HS-27A (cell line): Measurements from ENCODE around the gene SUMO3.
"Not testable (repeated sequence)": the region's sequence is repeated elsewhere in the genome, so short reads cannot be mapped to it uniquely, and the experiment has no call there.

Source experiments
- DNase-seq: peaks from one replicate; pipeline ENCODE4 v3.0.0-alpha.2; 2012; ENCODE audit warnings: low read depth, missing footprints

SUMO3 gene

GRCh38 chr21:44846485-44847260 is 28.8 kb upstream of the SUMO3 start:
- no peak for DNase-seq

GRCh38 chr21:44846224-44846484 is 28.3 kb upstream of the SUMO3 start:
- DNase-seq: no peak

DNA sequence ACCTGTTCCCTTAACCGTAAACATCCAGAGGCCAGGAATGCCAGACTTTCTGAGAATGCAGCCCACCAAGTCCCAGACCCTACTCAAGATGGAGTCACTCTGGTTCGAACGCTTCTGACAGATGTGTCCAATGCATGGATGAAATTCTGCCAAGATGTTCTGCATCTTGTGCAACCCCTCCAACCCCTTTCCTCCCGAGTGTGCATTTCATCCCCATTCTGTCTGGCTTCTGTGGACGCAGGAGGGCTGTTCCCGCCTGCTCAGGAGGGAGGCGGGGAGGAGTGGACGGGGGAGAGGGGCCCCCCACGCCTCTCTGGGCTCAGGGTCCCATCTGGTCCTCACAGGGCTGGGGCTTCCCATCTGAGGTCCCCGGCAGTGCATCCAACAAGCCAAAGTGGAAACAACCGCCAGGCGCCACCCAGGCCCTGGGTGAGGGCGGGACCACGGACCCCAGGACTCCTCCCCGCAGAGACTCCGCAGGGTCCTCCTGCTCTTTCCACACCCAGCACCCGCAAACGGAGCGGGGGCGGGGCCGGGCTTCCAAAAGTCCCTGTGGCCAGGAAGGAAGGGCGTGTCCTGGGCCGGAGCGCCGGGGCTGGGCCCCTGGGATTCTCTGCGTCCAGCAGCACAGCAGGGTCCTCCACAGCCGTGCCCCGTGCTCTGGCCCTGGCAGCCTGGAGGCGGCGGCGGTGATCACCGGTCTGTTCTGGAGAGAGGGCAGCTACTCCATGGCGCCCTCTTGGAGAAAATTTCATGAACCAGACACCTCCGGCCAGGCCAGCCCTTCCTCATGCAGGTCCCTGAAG is 27.8 kb upstream of the SUMO3 start:
- no peak for DNase-seq

DNA sequence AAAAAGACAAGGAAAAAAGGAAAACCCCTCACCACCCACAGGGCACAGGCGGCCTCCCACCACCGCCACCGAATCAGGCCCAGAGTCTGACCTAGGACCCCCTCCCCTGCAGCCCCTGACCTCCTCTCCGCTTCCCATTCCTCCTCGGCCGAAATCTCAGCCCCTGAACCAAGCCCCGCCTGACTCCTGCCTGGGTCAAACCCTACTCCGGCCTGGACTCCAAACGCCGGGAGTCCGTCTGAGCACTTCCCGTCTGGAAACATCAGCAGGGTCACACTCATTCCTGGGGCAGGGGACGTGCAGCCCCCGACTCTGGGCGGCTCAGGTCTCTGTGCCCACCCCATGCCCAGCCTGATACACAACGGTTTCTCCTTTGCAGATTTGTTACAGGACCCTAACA is 26.4 kb upstream of the SUMO3 start:
- no peak for DNase-seq

DNA sequence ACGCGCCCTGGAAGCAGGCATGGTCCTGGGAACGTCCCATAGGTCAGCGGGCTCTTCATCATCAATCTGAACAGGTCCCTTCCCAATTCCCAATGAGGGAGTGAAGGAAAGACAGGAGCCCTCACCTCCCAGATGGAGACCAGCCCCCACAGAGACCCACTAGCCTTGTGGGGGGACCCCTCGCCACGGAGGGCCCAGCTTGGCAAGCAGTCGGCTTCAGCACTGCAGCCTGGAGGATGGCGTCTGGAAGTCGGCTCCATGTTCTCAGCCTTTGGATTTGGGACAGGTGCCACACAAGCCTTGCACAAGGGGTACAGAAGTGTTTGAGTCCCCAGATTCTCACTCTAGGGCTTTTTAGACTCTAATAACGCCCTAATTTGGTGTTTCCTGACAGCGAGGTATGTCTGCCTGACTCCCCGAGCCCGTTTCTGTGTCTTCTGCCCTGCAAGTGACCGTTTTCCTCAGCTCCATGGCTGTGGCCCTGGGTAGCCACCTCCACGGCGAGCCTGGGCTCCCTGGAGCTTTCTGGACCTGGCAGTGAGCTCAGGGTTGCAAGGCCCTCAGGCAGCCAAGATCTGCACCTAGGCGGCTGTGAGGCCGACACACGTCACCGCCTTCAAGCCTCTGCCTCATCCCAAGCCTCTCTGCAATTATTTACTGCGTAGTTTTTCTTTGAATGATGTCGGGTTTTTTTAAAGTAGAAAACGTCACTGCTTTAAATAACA is 25.0 kb upstream of the SUMO3 start:
- no peak for DNase-seq

DNA sequence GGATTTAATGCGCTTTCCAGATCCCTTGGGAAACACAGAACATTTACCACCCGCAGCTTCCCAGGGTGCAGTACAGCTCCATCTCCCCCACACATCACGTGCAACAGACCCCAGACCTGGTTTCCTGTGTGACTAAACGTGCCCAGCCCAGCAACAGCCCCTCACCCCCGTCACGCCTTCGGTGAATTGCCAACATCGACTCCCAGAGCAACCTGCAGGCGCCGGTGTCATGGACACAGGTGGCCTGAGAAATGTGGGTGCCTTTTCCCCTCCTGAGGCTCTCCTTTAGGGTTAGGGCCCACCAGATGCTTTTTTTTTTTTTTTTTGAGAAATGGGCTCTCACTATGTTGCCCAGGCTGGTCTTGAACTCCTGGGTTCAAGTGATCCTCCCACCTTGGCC is 24.2 kb upstream of the SUMO3 start:
- no peak for DNase-seq

GRCh38 chr21:44840771-44841170 is 22.9 kb upstream of the SUMO3 start:
- DNase-seq: no peak

DNA sequence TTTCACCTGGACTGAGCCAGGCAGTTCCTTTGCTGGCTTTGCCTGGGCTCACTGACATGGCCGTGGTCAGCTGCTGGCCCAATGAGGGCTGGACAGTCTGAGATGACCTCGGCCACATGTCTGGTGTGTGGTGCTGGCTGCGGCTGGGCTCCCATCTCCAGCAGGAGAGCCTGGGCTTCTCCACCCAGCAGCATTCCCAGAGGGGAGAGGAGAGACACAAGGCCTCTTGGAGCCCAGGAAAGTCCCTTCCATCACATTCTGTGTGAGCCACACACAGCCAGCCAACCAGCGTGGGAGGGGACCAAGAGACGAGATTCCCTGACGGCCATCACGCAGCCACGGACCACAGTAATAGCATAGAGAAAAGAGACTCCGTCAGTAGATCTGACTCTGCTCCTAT is 21.1 kb upstream of the SUMO3 start:
- DNase-seq: no peak

DNA sequence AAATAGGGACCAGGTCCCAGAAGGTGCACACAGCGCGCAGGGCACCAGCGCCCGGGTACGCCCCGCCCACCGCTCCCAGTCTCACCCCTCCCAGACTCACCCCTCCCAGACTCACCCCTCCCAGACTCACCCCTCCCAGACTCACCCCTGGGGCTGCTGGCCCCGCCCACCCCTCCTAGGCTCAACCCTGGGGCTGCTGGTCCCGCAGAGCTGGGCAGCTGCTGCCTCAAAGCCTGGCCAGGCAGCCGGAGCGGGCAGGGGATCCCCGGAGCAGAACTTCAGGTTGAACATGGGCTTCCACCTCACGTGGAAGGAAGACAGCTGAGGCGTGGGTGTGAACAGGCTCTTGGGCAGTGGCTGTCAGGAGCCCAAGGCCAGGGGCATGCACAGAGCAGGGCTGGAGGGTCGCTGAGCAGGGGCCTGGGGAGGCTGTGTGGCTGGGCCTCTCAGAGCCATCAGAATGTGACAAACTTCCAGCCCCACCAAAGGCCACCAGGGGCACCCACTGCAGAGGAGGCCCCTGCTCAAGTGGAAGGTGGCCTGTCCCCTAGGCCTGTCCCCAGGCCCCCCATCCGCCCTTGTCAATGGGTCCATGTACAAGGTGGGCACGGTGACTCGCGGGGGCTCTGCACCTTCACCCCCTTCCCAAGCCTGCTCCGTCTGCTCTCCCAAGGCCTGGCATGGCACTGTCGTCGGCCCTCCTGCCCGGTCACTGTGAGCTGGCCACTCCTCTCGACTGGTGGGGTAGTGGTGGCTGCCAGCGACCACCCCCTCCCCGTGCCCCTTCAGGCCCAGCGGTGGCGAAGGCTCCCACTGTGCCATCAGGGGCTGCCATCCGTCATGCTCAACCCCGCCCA is 20.4 kb upstream of the SUMO3 start:
- no peak for DNase-seq

DNA sequence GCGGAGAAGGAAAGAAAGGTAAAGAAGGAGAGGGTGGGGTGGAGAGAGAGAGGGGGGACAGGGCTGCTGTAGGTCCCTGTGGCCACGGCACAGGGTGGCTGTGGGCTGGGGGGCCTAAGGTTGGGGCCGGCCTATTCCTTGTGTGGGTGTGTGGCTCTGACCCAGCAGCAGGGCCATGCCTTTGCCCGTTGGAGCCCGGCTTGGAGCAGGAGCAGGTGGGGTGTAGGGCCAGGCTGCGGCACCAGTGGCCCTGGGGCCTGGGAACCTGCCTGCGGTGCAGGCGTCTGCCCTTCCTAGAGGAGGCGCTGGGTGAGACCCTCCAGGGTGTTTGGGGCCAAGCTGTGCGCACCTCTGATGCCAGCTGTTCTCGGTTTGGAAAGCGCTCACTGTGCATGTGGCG is 19.7 kb upstream of the SUMO3 start:
- DNase-seq: no peak

GRCh38 chr21:44836666-44837471 is 19.0 kb upstream of the SUMO3 start:
- DNase-seq: no peak

DNA sequence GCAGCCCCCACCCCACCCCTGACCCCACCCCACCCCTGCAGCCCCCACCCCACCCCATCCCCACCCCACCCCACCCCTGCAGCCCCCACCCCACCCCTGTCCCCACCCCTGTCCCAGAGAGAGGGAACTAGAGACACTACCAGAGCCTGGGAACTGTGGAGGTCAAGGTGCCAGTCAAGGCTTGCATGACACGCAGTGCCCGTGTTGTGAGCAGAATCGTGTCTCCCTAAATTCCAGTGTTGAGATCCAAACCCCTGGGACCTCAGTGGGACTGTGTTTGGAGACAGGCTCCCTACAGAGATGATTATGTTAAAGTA is 18.4 kb upstream of the SUMO3 start:
- no peak for DNase-seq

DNA sequence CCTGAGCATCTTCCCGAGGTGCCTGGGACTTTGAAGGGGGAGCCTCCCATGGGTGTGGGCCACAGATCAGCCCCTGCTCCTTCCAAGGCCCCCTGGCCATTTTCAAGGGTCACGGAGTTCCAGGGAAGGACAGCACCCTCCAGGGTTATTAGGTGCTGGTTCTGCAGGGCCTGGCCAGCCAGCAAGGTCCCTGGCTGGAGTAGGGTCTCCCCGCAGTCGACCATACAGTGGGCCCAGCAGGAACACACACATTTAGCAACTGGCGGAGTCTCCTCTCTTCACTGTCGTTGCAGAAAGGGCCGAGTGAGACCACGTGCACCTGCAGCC is 17.7 kb upstream of the SUMO3 start:
- no peak for DNase-seq

DNA sequence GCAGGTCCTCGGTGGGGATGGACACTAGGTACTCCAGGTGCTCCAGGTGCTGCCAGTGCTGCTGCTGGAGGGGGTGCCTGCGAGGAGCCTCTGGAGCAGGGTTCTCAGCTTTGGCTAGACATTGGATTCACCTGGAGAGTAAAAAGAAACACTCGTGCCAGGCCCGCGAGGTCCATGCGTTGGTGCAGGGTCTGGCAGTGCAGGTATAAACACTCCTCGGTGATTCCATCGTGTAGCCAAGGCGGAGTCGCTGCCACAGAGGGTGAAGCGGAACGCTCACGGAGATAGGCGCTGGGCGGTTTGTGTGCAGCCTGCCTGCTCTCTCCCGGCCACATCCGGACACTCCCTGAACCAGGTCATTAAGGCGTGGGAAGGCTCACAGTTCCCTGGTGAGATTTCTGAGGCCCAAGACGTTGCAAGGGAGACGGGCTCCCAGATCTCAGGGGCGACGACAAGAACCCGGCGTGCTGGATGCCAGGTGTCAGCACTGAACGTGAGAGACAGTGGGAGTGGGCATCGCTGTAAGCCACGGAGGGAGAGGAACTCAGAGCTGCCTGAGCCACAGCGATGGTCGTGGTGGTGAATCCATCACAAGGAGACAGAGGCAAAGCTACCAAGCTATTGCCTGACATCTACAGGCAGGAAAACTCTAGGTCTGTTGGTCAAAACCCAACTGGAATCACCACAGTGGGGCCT is 17.2 kb upstream of the SUMO3 start:
- no peak for DNase-seq

DNA sequence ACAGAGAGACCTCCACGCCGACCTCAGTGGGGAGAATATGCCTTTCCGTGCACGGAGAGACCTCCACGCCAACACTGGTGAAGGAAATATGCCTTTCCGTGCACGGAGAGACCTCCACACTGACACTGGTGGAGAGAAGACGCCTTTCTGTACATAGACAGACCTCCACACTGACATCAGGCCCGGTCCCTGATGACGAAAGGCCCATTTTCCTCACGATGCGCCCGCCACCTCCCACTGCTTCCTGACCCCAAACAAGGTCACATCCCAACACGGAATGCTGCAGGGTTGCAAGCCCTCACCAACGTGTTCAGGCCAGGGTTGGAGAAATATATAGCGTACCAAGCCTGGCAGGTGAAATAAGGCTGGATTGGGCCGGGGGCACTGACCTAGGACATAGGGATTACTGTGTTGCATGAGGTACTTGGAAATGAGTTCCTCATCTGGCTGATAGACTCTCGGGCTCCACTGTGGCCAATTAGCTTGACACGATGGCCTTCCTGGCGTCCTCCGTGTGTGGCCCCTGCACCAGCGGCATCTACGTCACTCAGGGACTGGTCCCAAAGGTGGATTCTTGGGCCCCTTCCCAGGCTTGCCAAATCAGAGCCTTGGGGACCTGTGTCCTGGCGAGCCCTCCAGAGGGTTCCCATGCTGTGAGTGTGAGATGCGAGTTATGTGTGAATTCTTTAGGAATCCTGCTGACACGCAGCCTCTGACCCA is 16.5 kb upstream of the SUMO3 start:
- no peak for DNase-seq

DNA sequence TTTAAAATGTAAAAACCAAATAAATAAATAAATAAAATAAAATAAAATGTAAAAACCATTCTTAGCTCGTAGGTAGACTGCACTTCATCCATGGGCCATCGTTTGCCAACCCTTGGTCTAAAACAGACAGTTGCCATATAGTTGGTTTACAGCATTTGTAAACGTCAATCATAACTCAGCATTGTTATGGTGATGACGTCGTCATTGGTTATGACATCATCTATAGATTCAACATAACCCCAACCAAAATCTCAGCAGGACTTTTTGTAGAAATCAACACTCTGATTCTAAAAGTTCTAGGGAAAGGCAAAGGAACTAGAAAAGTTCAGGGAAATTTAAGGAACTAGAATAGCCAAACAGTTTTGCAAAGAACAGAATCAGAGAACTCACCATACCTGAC is 15.8 kb upstream of the SUMO3 start:
- no peak for DNase-seq

DNA sequence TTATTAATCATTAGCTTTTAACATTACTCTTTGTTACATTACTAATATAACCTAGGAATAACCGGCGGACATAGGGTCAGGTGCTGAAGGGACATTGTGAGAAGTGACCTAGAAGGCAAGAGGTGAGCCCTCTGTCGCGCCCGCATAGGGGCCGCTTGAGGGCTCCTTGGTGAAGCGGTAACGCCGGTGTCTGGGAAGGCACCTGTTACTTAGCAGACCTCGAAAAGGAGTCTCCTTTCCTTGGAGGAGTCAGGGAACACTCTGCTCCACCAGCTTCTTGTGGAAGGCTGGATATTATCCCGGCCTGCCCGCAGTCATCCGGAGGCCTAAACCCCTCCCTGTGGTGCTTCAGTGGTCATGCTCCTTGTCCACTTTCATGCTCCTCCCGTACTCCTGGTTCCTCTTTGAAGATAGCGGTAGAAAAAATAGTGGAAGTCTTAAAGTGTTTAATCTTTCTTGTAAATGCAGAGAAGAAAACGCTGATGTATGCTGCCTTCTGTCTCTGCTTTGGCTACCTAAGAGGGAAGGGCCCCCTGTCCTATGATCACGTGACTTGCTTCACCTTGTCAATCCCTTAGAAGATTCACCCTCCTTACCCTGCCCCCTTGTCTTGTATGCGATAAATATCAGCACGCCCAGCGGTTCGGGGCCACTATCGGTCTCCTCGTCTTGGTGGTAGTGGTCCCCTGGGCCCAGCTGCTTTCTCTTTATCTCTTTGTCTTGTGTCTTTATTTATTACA is 14.8 kb upstream of the SUMO3 start:
- DNase-seq: not testable (repeated sequence)

DNA sequence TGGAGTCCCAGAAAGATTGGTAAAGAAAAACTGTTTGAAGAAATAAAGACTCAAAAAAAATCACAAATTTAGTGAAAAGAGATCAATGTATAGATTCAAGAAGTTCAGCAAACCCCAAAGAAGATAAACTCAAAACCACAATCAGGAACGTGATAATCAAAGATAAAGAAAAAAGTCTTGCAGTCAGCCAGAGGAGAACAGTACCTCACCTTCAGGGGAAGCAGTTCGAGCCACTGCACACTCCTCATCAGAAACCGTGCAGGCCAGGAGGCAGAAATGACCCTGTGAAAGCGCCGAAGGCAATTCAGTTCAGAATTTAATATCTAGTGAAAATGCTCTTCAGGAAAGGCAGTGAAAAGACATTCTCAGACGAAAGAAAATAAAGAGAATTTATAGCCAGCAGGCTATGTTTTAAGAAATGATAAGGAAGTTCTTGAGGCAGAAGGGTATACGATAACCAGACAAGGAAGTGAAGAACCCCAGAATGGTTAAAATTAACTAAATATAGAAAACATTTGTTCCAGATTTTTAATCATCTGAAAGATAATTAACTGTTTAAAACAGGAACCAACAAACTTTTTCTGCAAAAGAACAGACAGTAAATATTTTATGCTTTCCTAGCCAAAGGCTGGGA is 13.5 kb upstream of the SUMO3 start:
- no peak for DNase-seq

GRCh38 chr21:44829507-44830092 is 11.7 kb upstream of the SUMO3 start:
- no peak for DNase-seq
